ENCODE results near the gene TSKU.

TSKU gene

GRCh38 chr11:76841923-76842452, 58.8 kb downstream of the TSKU start:
- in situ Hi-C loops (cut with HindIII; ENCODE audit: low sequenced_read_pairs), result no loop called here

- in situ Hi-C loops (cut with HindIII; ENCODE audit: low sequenced_read_pairs), result no loop called here
Measured at GRCh38 chr11:76843907-76844306, 60.8 kb downstream of the TSKU start.

DNA sequence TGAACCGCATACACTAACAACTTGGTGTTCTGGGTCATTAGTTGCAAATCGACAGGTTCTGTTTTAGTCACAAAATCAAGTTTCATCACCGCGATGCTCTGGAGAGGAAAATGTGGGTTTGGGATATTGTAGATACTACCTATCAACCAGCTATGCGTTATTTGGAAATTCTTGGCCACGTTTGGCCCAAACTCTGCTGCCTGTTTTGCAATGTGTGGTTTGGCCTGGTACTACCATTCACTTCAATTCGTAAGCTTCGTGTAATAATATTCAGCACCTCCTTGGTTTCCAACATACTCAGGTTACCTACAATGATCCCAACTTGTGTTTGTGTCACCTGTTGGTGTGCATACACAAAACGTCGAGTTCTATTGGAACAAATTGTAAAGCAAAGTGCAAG, 61.4 kb downstream of the TSKU start:
- in situ Hi-C loops (cut with HindIII; ENCODE audit: low sequenced_read_pairs), result no loop called here

- in situ Hi-C loops (cut with HindIII; ENCODE audit: low sequenced_read_pairs), result no loop called here
Measured at GRCh38 chr11:76845069-76845468, 61.9 kb downstream of the TSKU start.

DNA sequence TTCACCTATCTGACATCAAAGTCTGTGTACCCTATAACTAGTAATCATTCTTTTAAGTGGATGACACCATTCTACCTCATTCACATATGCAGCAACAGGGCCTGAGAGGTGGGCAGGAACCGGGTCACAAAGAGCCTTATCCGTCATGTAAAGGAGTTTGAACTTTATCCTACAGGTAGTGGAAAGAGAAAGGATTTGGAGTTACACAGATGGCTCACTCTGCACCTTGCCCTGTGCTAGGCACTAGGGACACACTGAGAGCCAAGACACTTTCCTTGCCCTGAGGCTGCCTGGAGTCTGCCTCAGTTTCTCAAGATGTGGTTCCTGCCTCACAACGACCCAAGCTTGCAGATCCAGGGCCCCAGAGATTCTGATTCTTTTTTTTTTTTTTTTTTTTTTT, 63.3 kb downstream of the TSKU start:
- in situ Hi-C loops (cut with HindIII; ENCODE audit: low sequenced_read_pairs), result no loop called here
